Measurements from ENCODE around the gene STAMBP.
"Not testable (repeated sequence)": the region's sequence is repeated elsewhere in the genome, so short reads cannot be mapped to it uniquely, and the experiment has no call there.

Gene STAMBP

DNA sequence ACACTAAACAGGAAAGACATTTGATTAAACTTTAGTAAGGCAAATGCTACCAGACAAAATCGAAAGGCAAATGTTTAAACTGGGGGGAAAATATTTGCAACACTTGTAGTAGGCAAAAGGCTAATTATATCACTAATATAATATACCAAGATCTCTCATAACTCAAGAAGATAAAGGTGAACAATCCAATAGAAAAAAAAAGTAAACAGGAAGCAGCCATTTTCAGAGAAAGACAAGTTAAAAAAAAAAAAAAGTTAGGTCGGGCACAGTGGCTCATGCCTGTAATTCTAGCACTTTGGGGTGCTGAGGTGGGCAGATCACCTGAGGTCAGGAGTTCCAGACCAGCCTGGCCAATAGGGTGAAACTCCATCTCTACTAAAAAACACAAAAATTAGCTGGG, 59.6 kb downstream of the STAMBP start:
- no peak for DNase-seq

DNA sequence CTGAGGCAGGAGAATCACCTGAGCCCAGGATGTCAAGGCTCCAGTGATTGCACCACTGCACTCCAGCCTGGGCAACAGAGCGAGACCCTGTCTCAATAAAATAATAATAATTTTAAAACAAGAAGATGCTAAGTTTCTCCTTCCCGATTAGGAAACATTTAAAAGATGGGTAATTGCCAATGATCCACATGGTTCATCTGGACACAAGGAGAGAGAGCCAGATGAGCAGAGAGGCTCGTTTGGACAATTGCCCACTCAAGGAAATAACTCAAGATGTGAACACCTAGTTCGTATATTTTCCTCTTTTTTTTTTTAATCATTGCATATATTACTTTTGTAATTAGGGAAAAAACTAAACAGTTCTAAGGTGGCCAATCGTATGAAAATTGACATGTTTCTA, 60.4 kb downstream of the STAMBP start:
- no peak for DNase-seq

DNA sequence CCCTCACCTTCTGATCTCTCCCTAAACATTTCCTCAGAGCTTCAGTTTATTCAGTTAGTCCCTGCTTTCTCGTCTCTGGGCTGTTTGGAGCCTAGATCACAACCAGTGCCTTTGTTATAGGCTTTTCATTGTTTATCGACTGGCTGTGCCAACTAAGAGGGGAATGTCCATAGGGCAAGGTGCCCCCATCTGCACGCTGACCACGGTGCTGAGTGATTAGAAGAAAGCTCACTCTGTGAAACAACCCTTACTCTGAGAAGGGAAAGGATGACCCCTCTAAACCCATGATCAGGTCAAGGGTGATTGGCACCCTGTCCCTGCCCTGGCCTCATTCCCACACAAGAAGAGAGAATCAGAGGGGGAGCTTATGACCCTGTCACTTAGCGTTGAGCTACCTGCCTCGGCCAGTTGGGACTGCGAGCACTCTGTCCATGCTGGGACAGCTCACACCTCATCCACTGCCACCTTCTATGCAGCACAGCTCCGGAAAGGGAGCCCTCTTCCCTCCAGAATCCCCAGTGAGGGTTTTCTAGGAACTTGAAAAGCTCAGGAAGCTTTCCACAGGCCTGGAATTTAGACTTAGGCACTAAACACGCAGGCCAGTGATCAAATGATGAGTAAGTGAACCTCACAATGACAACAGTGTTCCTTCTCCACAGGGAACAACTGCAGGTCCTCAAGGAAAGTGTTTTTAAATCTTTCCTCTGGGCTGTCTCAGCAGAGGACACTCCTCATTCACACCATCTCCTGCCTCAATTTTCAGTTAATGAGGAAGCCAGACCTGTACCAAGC, 61.7 kb downstream of the STAMBP start:
- DNase-seq: no peak

DNA sequence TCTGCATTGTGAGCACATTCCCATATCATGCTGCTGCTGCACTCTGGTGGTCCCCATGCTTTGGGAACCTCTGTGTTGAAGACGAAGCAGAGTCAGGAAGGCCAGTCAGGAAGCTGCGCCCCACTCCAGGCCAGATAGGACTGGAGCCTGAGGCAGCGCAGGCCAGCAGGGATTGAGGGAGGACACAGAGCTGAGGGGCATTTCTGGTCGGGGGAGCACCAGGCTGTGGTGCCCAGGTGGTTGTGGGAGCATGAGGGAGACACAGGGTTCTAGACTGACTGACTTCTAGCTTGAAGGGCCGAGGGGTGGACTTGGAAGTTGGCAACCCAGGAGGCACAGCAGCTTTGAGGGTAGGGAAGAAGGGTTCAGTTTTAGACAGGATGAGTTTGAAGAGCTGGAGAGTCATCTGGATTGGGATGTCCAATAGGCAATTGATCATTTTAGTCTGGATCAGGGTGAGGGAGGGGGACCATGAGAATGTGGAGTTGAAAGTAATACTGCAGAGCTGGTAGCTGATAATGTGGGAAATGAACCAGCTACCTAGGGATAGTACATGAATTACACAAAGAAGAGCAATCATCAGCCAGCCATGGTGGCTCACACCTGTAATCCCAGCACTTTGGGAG, 62.6 kb downstream of the STAMBP start:
- DNase-seq: no peak

DNA sequence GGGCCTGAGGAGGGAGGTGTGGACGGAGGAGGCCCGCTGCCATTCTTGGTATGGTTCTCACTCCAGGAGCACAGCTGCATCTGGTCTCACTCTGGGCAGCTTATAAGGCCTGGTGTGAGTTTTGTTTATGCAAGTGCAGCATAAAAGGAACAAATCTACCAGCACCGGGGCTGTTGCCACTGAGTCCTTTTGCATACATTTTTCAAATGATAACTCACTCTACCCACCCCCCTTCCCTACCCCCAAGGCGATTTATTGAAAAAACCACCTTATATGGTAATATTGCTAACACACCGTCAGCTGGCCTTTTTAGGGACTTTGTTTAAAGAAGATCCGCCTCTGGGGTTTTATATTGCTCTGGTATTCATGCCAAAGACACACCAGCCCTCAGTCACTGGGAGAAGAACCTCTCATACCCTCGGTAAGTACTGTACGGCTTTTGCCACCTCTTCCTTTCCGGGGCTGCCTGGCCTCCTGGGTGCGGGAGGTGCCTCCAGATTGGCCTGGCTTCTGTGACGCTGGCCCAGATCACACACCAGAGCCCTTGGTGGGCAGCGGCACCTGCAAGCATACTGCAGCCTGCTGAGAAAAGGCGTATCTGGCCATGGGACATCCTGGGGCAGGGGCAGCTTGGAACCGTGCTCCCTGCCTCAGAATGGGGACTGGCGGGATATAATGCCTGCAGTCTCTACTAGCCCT, 64.0 kb downstream of the STAMBP start, which contains the start of gene ACTG2:
ACTG2 (plus strand) TSS at position 378 of the 699 bp plus-strand sequence. CDS start 8,304 bp downstream, outside the sequence.
- DNase-seq: no peak

DNA sequence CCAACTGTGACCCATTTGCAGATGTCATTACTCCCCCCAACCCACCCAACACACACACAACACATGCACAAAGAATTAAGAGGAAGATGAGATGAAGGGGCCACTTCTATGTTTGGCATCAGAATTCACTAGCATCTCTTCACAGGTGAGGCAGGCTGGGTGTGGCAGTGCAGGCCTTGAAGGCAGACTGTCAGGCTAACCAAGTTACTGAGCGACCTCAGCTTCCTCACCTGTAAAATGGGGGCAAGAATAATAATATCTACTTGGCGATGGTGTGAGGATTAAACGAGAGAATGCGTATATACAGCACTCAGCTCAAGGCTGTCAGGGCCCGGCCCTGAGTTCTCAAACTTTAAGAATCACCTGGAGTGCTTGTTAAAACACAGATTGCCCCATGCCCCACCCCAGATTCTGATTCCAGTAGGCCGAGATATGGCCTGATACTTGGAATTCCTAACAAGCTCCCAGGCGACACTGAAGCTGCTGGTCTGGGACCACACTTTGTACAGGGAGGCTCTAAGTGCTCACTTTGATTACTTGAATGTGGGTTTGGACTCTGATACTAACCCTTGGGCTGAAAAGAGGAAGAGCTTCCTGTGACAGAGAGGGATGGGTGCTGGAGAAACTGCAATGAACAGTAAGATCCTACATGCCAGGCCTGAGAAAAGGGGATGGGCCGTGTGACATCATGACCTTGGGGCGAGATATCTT, 65.2 kb downstream of the STAMBP start:
- DNase-seq: no peak

DNA sequence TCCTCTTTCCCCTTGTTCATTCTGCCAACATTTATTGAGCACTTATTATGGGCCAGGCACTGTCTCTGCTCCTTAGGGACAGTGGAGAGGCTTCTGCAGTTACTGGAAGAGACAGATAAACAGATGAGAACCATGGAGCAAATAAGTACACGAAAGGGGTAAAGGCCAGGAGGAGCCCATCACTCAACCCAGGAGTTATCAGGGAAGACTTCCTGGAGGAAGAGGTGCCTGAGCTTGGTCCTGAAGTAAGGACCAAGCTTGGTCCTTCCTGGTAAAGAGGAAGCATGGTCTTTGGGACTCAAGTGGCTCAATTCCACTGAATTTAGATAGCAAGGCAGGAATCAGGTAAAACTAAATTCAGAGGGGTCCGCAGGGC, 65.7 kb downstream of the STAMBP start:
- no peak for DNase-seq

DNA sequence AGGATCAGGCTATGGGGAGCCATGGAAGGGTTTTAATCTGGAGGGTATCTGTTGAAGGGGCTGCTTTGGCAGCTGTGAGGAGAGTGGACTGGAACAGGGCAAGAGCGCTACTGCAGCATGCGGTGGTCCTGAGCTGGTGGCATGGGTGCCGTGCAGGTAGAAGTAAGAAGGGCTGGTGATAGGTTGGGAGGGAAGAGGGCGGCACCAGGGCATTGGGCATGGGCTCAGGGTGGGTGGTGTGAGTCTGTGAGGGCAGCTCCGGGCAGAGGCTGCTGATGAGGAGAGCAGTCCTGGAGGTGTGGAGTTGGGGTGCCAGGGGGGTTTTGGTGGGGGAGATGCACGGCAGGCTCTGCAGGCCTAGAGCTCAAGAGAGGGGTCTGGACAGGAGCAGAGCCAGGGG, 66.1 kb downstream of the STAMBP start:
- DNase-seq: no peak

DNA sequence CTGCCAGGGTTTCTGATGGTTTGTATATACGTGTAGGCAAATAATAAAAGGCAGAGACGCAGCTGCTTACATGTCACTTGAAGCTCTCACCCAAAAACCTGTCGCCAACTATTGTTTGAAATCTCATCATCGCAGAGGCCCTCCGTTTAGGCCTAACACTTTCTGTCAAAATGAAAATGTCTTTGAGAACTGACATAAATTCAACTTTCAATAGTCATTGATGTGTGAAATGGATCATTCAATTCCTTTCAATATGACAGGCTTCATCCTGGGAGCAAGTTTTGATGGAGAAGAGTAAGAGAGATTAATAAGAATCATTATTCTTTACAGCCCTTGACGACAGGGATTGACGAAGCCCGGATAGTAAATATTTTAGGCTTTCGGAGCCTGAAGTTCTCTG, 66.7 kb downstream of the STAMBP start:
- no peak for DNase-seq

DNA sequence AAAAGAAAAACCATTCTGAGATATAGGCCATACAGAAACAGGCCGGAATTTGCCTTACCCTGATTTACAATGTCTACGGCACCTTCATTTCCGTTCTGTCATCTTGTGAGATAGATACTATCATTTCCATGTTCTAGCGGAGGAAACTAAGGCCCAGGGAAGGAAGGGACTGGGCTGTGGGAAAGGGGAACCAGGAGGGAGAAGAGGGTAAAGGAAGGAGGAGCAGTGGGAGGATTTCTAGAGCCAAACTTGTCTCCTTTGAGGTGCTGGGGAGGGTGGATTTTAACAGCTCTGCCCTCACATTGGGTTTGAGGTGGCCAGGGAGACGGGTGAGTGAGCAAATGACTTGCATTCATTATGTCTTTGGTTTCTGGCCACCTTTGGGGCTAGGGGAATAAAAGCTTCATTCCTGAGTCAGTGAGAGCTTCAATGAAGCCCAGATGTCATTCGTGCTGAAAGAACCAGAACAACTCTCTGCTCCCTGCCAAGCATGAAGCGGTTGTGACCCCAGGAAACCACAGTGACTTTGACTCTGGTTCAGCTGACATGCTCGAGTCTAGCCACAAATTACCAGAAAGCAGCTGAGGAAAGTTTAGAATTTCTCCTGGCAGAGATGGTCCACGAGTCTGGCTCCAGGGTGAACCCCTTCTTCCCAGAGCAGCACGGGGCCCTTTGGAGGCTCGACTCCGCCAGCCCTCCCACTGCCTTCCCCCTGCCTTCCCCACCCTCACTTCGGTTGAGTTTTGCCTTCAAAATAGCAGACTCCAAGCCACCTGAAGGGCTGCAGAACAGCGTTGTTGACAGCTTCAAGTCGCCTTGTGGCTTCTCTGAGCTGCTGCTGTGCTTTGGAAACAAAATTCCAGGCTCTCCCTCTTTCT, 67.8 kb downstream of the STAMBP start:
- peak; percentile 64 for DNase-seq

DNA sequence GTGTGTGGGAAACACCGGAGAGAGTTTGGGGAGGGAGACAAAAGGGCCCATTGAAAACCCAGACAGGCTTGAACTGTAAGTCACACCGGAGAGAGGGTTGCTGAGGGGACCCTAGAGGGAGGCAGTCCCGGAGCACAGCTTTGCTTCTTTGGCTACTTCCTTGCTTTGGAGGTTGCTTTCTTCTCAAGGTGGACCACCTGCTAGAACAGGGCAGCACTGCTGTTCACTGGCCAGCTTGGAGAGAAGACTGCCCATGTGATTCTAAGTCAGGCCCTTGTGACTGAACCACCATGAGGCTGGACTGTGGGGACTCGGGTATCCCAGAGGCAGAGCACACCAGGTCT, 68.5 kb downstream of the STAMBP start:
- DNase-seq: no peak

DNA sequence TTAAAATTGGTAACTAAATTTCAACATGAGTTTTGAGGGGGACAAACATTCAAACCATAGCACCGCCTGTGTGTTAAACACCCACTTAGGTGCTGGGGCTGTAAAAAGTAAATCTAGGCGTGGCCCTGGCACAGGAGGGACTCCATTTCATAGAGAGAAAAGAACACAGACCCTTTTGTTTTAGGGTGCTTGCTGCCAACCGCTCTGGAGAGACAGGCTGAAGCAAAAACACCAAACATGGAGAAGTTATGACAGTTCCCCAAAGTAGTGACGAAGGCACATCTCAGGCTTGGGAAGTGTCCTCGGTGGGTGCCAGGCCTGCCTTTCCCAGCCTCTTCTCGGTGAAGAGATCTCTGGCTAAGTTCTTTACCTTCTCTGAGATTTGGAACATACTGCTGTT, 69.2 kb downstream of the STAMBP start:
- DNase-seq: no peak

DNA sequence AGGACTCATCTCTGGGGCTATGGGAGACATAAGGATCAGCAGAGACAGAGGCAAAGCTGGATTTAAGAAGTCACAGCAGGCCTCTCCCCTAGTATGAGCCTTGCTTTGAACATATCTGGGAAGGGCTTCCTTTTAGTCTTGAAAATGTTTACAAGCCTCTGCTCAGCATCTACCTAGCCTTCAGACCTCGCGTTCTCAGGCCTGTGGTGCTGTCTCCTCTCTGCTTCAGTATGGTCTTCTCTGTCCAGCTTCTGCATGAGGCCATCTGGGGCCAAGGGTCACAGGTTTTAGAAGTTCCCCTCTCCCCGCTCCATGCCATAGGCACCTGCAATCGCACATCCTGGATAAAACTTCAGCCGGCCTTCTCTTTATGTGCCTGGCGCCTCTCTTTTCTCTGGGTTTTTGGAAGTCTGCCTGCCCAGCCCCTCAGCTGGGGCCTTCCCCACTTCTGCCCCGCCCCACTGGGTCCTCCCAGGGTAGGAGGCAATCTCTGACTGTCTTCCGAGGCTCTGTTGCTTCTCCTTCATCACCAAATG, 71.1 kb downstream of the STAMBP start:
- no peak for DNase-seq

DNA sequence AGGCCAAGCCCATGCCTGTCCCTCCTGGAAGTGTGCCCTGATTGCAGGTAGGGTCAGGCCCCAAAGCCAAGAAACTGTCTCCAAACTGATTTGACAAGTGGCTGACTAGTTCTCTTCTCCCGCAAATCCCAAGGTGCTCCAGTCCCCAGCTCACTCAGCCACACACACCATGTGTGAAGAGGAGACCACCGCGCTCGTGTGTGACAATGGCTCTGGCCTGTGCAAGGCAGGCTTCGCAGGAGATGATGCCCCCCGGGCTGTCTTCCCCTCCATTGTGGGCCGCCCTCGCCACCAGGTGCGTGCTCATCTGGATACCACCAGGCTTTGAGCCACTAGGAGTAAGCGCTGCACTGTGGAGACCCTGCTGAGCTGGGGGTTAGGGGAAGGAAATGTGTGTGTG, 72.4 kb downstream of the STAMBP start:
- DNase-seq: no peak

DNA sequence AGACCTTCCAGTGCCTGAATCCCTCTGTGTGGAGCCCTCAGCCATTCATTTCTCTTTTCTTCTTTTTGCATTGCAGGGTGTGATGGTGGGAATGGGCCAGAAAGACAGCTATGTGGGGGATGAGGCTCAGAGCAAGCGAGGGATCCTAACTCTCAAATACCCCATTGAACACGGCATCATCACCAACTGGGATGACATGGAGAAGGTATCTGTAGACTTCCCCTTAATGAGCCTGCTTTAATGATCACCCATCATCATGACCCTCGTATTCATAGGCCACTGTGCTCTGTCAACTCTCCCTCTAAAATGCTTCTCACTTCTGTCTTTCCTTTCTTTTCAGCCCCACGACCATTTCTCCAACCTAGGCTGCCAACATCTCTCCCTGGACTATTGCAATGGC, 73.5 kb downstream of the STAMBP start:
- no peak for DNase-seq

DNA sequence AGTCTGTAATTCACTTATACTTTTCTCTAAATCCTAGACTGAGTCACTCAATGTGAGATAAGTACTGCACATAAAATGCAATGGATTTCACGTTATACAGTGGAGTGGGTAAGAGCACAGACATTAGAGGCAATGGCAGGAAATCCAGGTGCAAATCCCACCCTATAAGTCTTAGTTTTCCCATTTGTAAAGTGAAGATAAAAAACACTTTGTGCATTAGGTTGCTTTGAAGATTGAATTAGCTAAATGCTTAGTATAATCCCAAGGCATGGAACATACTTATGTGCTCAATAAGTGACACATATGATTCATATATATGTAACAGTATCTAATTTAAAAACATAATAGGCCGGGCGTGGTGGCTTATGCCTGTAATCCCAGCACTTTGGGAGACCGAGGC, 74.6 kb downstream of the STAMBP start:
- DNase-seq: no peak

DNA sequence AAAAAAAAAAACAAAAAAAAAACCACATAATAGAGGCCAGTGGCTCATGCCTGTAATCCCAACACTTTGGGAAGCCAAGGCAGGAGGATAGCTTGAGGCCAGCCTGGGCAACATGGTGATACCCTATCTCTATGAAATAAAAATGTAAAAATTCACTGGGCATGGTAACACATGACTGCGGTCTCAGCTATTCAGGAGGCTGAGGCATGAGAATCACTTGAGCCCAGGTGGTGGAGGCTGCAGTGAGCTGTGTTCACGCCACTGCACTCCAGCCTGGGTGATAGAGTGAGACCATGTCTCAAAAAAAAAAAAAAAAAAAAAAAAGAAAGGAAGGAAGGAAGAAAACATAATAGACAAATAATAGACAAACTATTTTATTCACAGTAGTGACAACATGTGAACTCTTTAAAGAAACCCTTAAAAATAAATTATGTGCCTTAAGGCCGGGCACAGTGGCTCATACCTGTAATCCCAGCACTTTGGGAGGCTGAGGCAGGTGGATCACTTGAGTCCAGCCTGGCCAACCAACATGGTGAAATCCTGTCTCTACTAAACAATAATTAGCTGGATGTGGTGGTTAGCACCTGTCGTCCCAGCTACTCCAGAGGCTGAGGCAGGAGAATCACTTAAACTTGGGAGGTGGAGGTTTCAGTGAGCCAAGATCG, 75.3 kb downstream of the STAMBP start:
- not testable (repeated sequence) for DNase-seq

DNA sequence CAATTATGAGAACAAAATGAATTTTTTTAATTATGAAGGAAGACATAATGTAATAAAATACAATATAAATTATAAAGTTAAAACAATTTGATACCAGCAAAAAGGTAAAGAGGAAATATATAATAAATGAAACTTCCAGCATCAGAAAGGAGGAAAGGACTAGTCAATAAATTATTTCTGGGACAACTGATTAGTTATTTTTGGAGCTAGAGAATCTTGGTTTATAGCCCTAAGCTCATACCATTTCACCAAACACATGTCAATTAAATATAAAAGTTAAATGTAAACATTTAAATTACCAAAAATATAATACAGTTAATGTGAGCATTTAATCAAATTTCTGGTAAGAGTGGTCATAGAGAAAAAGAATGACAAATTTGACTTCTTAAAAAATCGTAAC, 76.2 kb downstream of the STAMBP start:
- no peak for DNase-seq

DNA sequence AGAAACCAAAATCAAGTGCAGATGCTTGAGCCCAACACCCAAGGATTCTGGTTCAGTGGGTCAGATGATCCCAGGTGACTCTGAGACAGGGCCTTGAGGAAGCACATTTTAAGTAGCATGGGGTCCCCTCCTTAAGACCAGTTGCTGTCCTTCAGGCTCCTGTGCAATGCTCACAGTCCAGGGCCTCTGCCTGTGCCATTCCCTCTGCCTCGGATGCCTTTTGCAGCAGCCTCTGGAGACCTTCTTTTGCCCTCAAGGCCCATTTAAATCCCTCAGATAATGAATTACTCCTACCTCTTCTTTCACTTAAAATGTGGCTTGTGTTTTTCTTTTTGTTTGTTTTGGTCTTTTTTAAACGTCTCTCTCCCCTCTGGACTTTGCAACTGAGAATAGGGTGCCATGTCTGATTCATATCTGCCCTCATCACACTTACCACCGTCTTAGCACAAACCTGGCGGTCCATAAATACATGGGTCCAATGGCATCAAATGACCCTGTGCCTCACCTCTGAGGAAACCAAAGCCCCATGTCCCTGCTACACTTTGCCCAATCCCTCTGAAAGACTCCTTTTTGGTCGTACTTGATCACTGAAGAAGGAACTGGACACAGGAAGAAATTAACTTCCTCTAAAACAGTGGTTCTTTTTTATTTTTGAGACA, 78.2 kb downstream of the STAMBP start:
- no peak for DNase-seq

DNA sequence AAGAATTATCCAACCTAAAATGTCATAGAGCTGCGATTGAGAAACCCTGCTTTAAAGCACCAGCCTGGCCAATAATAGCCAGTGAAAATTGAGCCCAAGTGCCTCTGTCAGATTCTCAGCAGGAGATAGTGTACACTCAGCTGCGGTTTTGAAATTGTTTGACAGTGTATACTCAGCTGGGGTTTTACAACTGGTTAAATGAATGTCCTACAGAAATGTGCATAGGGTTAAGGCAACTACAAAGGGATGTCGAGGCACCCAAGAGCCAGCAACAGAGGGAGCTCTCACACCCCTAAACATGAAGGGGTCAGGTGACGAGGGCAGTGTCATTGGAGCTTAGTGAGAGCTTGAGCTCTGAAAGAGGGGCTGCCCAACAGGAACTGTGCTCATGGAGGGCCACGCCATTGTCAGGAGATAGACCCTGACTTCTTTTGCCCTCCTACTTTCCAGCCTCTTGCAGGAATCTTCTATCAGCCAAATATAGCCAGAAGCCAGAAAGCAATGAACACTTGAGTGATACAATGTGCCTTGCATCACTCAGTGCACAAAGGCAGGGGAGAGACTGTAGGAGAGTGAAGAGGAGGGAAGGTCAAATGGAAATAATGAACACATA, 79.2 kb downstream of the STAMBP start:
- no peak for DNase-seq

Data from right forelimb (tissue), 1 donor.